Measurements from ENCODE around the gene NEU1. TPM values are rescaled to one million over a fixed set of nuclear protein-coding genes. Genes with fewer than 3 reads are reported as not detected.
"Not testable (repeated sequence)": the region's sequence is repeated elsewhere in the genome, so short reads cannot be mapped to it uniquely, and the experiment has no call there.

NEU1 gene
- polyA plus RNA-seq, 1 donor from 2014 or later = 40.9 TPM

- no peak overlapping the region for H3K4me3 ChIP-seq (ENCODE audit: low read length)
- H3K9ac ChIP-seq (ENCODE audit: low read length) = no peak overlapping the region
- H3K36me3 ChIP-seq (ENCODE audit: insufficient read depth, low read length) = no peaks in the 10 kb centered on the region
- H4K20me1 ChIP-seq (ENCODE audit: insufficient read depth) = no peaks in the 10 kb centered on the region
- no peaks in the 10 kb centered on the region for H3K9me2 ChIP-seq (ENCODE audit: insufficient read depth, low read length)
- no peaks in the 10 kb centered on the region for H3K9me3 ChIP-seq (ENCODE audit: low read length)
- TF ChIP-seq RAD21 (conservative IDR thresholded peaks at IDR 0.05) = no peak
- TF ChIP-seq POLR2AphosphoS5 (IDR thresholded peaks at IDR 0.05) = no peak
- no peak for TF ChIP-seq MXI1 (conservative IDR thresholded peaks at IDR 0.05; ENCODE audit: poor library complexity, severe bottlenecking)
- no peak for TF ChIP-seq TAF1 (IDR thresholded peaks at IDR 0.05; ENCODE audit: low read depth)
- TF ChIP-seq REST (IDR thresholded peaks at IDR 0.05; ENCODE audit: borderline replicate concordance) = no peak
- TF ChIP-seq EZH2 (IDR thresholded peaks at IDR 0.05; ENCODE audit: borderline replicate concordance, insufficient read depth, low read length, poor library complexity, severe bottlenecking) = no peak
- TF ChIP-seq SMC3 (conservative IDR thresholded peaks at IDR 0.05; ENCODE audit: poor library complexity) = no peak
- no peak for TF ChIP-seq EP300 (conservative IDR thresholded peaks at IDR 0.05; ENCODE audit: poor library complexity, severe bottlenecking)
- no peak for TF ChIP-seq CTCF (IDR thresholded peaks at IDR 0.05; ENCODE audit: poor library complexity, severe bottlenecking)
- no peak overlapping the region for H2AFZ ChIP-seq (ENCODE audit: low read depth, low read length)
- no peaks in the 10 kb centered on the region for H3K79me2 ChIP-seq (replicated peaks; ENCODE audit: insufficient read depth, low read length)
- H3F3A ChIP-seq (ENCODE audit: insufficient read depth, low read length, poor library complexity, severe bottlenecking) = no peaks in the 10 kb centered on the region
- H3K27ac ChIP-seq (ENCODE audit: low read length) = no peak overlapping the region
- no peaks in the 10 kb centered on the region for H3K27me3 ChIP-seq (ENCODE audit: insufficient read depth, low read depth, low read length)
- no peak overlapping the region for H3K4me2 ChIP-seq (ENCODE audit: low read length)
Observed at GRCh38 chr6:31811645-31812044, 51.0 kb downstream of the NEU1 start.

- H3K4me2 ChIP-seq (ENCODE audit: low read length); H2AFZ ChIP-seq (ENCODE audit: low read depth, low read length); H3K9me3 ChIP-seq (ENCODE audit: low read length); H3K27ac ChIP-seq (ENCODE audit: low read length); H3K9me2 ChIP-seq (ENCODE audit: insufficient read depth, low read length); H4K20me1 ChIP-seq (ENCODE audit: insufficient read depth); H3K4me3 ChIP-seq (ENCODE audit: low read length); H3K27me3 ChIP-seq (ENCODE audit: insufficient read depth, low read depth, low read length); H3K36me3 ChIP-seq (ENCODE audit: insufficient read depth, low read length); H3F3A ChIP-seq (ENCODE audit: insufficient read depth, low read length, poor library complexity, severe bottlenecking); H3K79me2 ChIP-seq (replicated peaks; ENCODE audit: insufficient read depth, low read length); H3K9ac ChIP-seq (ENCODE audit: low read length): not testable (repeated sequence)
Observed at GRCh38 chr6:31808599-31808998, 54.0 kb downstream of the NEU1 start.

Small RNAs within 50 kb of the gene (small RNA-seq; reads per million reads assigned to genes)
- 6.5 to 15.3 (median 10.7) reads per million in 3 experiments for gene SNORD48
- gene SNORD52 = 0 reads per million in 3 experiments

Other genes with a start within 250 kb of the NEU1 start
- not detected in 2 replicates for gene AIF1, start 247.6 kb downstream of the NEU1 start, polyA plus RNA-seq
- gene PRRC2A, start 242.1 kb downstream of the NEU1 start, polyA plus RNA-seq = 39.9 and 51.0 TPM in 2 replicates
- 203 and 204 TPM in 2 replicates for gene BAG6, start 210.2 kb downstream of the NEU1 start, polyA plus RNA-seq
- gene APOM, start 206.9 kb downstream of the NEU1 start, polyA plus RNA-seq = 1.3 and 4.4 TPM in 2 replicates
- gene C6orf47, start 202.0 kb downstream of the NEU1 start, polyA plus RNA-seq = 17.2 and 24.3 TPM in 2 replicates
- 18.4 and 21.9 TPM in 2 replicates for gene GPANK1, start 197.8 kb downstream of the NEU1 start, polyA plus RNA-seq
- 130 and 135 TPM in 2 replicates for gene CSNK2B, start 196.7 kb downstream of the NEU1 start, polyA plus RNA-seq
- 4.0 and 7.7 TPM in 2 replicates for gene LY6G5B, start 192.8 kb downstream of the NEU1 start, polyA plus RNA-seq
- gene LY6G5C, start 181.8 kb downstream of the NEU1 start, polyA plus RNA-seq = 13.4 and 26.6 TPM in 2 replicates
- 130 and 154 TPM in 2 replicates for gene ABHD16A, start 159.5 kb downstream of the NEU1 start, polyA plus RNA-seq
- gene LY6G6F, start 156.0 kb downstream of the NEU1 start, polyA plus RNA-seq = not detected in 2 replicates
- gene LY6G6D, start 147.5 kb downstream of the NEU1 start, polyA plus RNA-seq = not detected in 2 replicates
- gene LY6G6C, start 141.1 kb downstream of the NEU1 start, polyA plus RNA-seq = 0.78 and 0.88 TPM in 2 replicates
- gene MPIG6B, start 139.4 kb downstream of the NEU1 start, polyA plus RNA-seq = not detected in 2 replicates
- gene DDAH2, start 133.5 kb downstream of the NEU1 start, polyA plus RNA-seq = 386 and 410 TPM in 2 replicates
- gene CLIC1, start 126.3 kb downstream of the NEU1 start, polyA plus RNA-seq = 5.5 and 5.7 TPM in 2 replicates
- 5.1 and 7.8 TPM in 2 replicates for gene MSH5, start 122.8 kb downstream of the NEU1 start, polyA plus RNA-seq
- gene SAPCD1, start 100.2 kb downstream of the NEU1 start, polyA plus RNA-seq = 1.3 TPM in 1 of 2 replicates, not detected in the other
- gene VWA7, start 85.5 kb downstream of the NEU1 start, polyA plus RNA-seq = 5.3 and 5.7 TPM in 2 replicates
- gene VARS1, start 67.1 kb downstream of the NEU1 start, polyA plus RNA-seq = 40.9 and 49.4 TPM in 2 replicates
- 68.5 and 87.6 TPM in 2 replicates for gene LSM2, start 55.9 kb downstream of the NEU1 start, polyA plus RNA-seq
- 1.6 and 2.6 TPM in 2 replicates for gene HSPA1L, start 47.5 kb downstream of the NEU1 start, polyA plus RNA-seq
- gene HSPA1A, start 47.3 kb downstream of the NEU1 start, polyA plus RNA-seq = 50.9 and 54.5 TPM in 2 replicates
- 120 and 128 TPM in 2 replicates for gene HSPA1B, start 35.1 kb downstream of the NEU1 start, polyA plus RNA-seq
- gene SLC44A4, start 16.2 kb upstream of the NEU1 start, polyA plus RNA-seq = 0.09 and 0.46 TPM in 2 replicates
- gene EHMT2, start 34.9 kb upstream of the NEU1 start, polyA plus RNA-seq = 102 and 121 TPM in 2 replicates
- 19.2 and 21.4 TPM in 2 replicates for gene ZBTB12, start 39.3 kb upstream of the NEU1 start, polyA plus RNA-seq
- 1.2 and 1.5 TPM in 2 replicates for gene C2, start 64.9 kb upstream of the NEU1 start, polyA plus RNA-seq
- gene CFB, start 83.3 kb upstream of the NEU1 start, polyA plus RNA-seq = 0.97 TPM in 1 of 2 replicates, not detected in the other
- gene NELFE, start 96.2 kb upstream of the NEU1 start, polyA plus RNA-seq = 103 and 117 TPM in 2 replicates
- gene SKIC2, start 96.4 kb upstream of the NEU1 start, polyA plus RNA-seq = 48.2 and 51.7 TPM in 2 replicates
- gene DXO, start 109.3 kb upstream of the NEU1 start, polyA plus RNA-seq = 20.0 and 29.2 TPM in 2 replicates
- 4.4 and 7.2 TPM in 2 replicates for gene C4A, start 119.2 kb upstream of the NEU1 start, polyA plus RNA-seq
- 4.4 and 4.6 TPM in 2 replicates for gene C4B, start 152.0 kb upstream of the NEU1 start, polyA plus RNA-seq
- gene CYP21A2, start 175.6 kb upstream of the NEU1 start, polyA plus RNA-seq = 1.9 and 4.5 TPM in 2 replicates
- 3.3 and 3.6 TPM in 2 replicates for gene TNXB, start 246.5 kb upstream of the NEU1 start, polyA plus RNA-seq

Data from neural cell (in vitro differentiated cells).